K562 (cell line): ENCODE measurements around the gene UTP15. TPM values are rescaled to one million over a fixed set of nuclear protein-coding genes. Genes with fewer than 3 reads are reported as not detected.

Experiments used
- ATAC-seq: fragments of 200-7000 bp; cut with Tn5 transposase; 3 replicates; pipeline ENCODE4 v1.9.1; 2020; ENCODE audit warnings: moderate library complexity
- BruUV-seq: library from RNA; stranded (reverse); fragments of 400-500 nt; replicated peaks from 2 replicates; lab custom pipeline; 2021; lab: Mats Ljungman, UMichigan
- CTCF ChIA-PET: fragments of 300-600 bp; formaldehyde crosslinking; extraction: SDS; loops from one replicate; lab custom pipeline; 2021; ENCODE audit warnings: low intra/inter-chr PET ratio; lab: Yijun Ruan, JAX
- POLR2A ChIA-PET: fragments of 300-600, 350-650 bp; sonication (Branson Sonifier 250); formaldehyde crosslinking; extraction: SDS; loops from one replicate; lab custom pipeline; 2021; ENCODE audit warnings: antibody characterized with exemption, inconsistent platforms; lab: Yijun Ruan, JAX
- DNase-seq, 4 experiments: peaks; one replicate each; pipeline versions ENCODE4 v3.0.0 to v3.0.0-alpha.2; 2011 to 2018; ENCODE audit warnings: low spot score in 3 of 4, mixed read lengths in 3 of 4; ENCODE audit errors: extremely low read depth in 1 of 4
- FAIRE-seq: peaks from 2 replicates; lab custom pipeline; 2011; peaks lifted over from hg19 to GRCh38; lab: Jason Lieb, UNC
- H2AFZ ChIP-seq: 2 replicates; pipeline ENCODE4 v1.6.0; 2011; ENCODE audit warnings: low read depth, low read length, control low read depth, inconsistent platforms
- H3K27ac ChIP-seq: fragments of 200-600 bp; 3 replicates; pipeline ENCODE4 v1.8.0; 2011; ENCODE audit warnings: low read depth, mild to moderate bottlenecking, control low read depth, inconsistent platforms, low read length, moderate library complexity, mixed read lengths; ENCODE audit errors: extremely low read depth
- H3K27me3 ChIP-seq, 2 experiments: fragments of 300-600 bp in 1 of 2; 2 replicates in 1 of 2; 3 replicates in 1 of 2; pipeline versions ENCODE4 v1.6.0 to v1.8.0; 2011; ENCODE audit warnings: inconsistent platforms in 2 of 2, low read length in 2 of 2, mild to moderate bottlenecking in 1 of 2, mixed read lengths in 1 of 2, moderate library complexity in 1 of 2; ENCODE audit not compliant: control insufficient read depth in 2 of 2, insufficient read depth in 2 of 2
- H3K36me3 ChIP-seq: fragments of 300-600 bp; 3 replicates; pipeline ENCODE4 v1.8.0; 2011; ENCODE audit warnings: mild to moderate bottlenecking, low read length, inconsistent platforms; ENCODE audit not compliant: control insufficient read depth, insufficient read depth
- H3K4me1 ChIP-seq, 2 experiments: fragments of 200-600 bp in 1 of 2; replicated peaks in 1 of 2; 2 replicates in 1 of 2; 3 replicates in 1 of 2; pipeline versions ENCODE4 v1.5.1 to v1.8.0; 2011; ENCODE audit warnings: inconsistent platforms in 2 of 2, low read length in 2 of 2, mild to moderate bottlenecking in 1 of 2, mixed read lengths in 1 of 2, moderate library complexity in 1 of 2; ENCODE audit not compliant: control insufficient read depth in 2 of 2, insufficient read depth in 2 of 2
- H3K4me2 ChIP-seq: 2 replicates; pipeline ENCODE4 v1.6.1; 2011; ENCODE audit warnings: low read length, control low read depth, inconsistent platforms, mixed read lengths; ENCODE audit not compliant: insufficient read depth
- H3K4me3 ChIP-seq: fragments of 200-600 bp; sonication (generic), shearing (Covaris generic); 2 replicates; pipeline ENCODE4 v1.5.1; 2016; ENCODE audit warnings: control low read depth, inconsistent platforms
- H3K79me2 ChIP-seq: fragments of 200-600 bp; 3 replicates; pipeline ENCODE4 v1.8.0; 2011; ENCODE audit warnings: low read length, inconsistent platforms; ENCODE audit not compliant: control insufficient read depth, insufficient read depth
- H3K9ac ChIP-seq, 2 experiments: 2 replicates each; pipeline versions ENCODE4 v1.6.0 to v1.6.1; 2011; ENCODE audit warnings: low read depth in 2 of 2, low read length in 2 of 2, control low read depth in 1 of 2, inconsistent platforms in 1 of 2, mild to moderate bottlenecking in 1 of 2, mixed read lengths in 1 of 2; ENCODE audit not compliant: insufficient read depth in 1 of 2
- H3K9me1 ChIP-seq: one replicate; pipeline ENCODE4 v1.6.0; 2011; ENCODE audit warnings: inconsistent platforms, mild to moderate bottlenecking, low read length, moderate library complexity; ENCODE audit not compliant: control insufficient read depth, insufficient read depth
- H3K9me3 ChIP-seq: replicated peaks from 2 replicates; pipeline ENCODE4 v1.5.1; 2011; ENCODE audit warnings: low read depth, low read length, inconsistent platforms; ENCODE audit not compliant: control insufficient read depth, insufficient read depth
- H4K20me1 ChIP-seq: replicated peaks from 2 replicates; pipeline ENCODE4 v1.6.1; 2011; ENCODE audit warnings: low read length, inconsistent platforms, mixed read lengths; ENCODE audit not compliant: control insufficient read depth, insufficient read depth
- IRF9 ChIP-seq: fragments of 450-650 bp; IDR thresholded peaks from 2 replicates; pipeline ENCODE4 v1.6.1; 2016; ENCODE audit warnings: missing biosample characterization, missing genetic modification characterization
- STAG1 ChIP-seq: sonication (generic); formaldehyde crosslinking; IDR thresholded peaks from 2 replicates; pipeline ENCODE4 v1.5.0; 2020; ENCODE audit warnings: missing genetic modification reagents, borderline replicate concordance
- SUPT5H ChIP-seq: fragments of 450-650 bp; IDR thresholded peaks from 2 replicates; pipeline ENCODE4 v1.6.1; 2016
- TRIM25 ChIP-seq: fragments of 450-650 bp; IDR thresholded peaks from 2 replicates; pipeline ENCODE4 v1.7.0; 2016; ENCODE audit warnings: borderline replicate concordance
- ZNF318 ChIP-seq, 2 experiments: fragments of 450-650 bp; IDR thresholded peaks; 2 replicates each; pipeline ENCODE4 v1.6.1; 2016; ENCODE audit warnings: mild to moderate bottlenecking in 2 of 2, borderline replicate concordance in 1 of 2, low read depth in 1 of 2, moderate library complexity in 1 of 2
- ZNF449 ChIP-seq: fragments of 250-450 bp; sonication (Bioruptor Pico); IDR thresholded peaks from 2 replicates; pipeline ENCODE4 v1.8.0; 2022; ENCODE audit warnings: moderate library complexity, mild to moderate bottlenecking, inconsistent platforms
- WGBS: fragments of 100-300 bp; shearing (Covaris generic); methylation state at CpG from one replicate; pipeline ENCODE4 v1.1.6; 2016; ENCODE audit warnings: low coverage, mixed read lengths; ENCODE audit not compliant: insufficient coverage; ENCODE audit errors: missing lambda C conversion rate; 5-methylcytosine and 5-hydroxymethylcytosine counted together
- in situ Hi-C: fragments of 300-500 bp; cut with MboI; formaldehyde crosslinking; loops from 4 replicates; pipeline ENCODE4 v1.15.0; 2018; ENCODE audit warnings: inconsistent platforms, mixed read lengths
- intact Hi-C: fragments of 100-400 bp; cut with micrococcal nuclease; formaldehyde crosslinking; loops from 2 replicates; pipeline ENCODE4 v1.14.2; 2022
- polyA plus RNA-seq, 8 experiments: library from polyadenylated mRNA; depleted of rRNA in 4 of 8; stranded (reverse) in 5 of 8; unstranded in 3 of 8; fragments of >200 nt; fragmentation: Nextera tagmentation in 2 of 8; fragmentation: Illumina TruSeq in 1 of 8; extraction: Ambion mirVana in 2 of 8; extraction: Trizol in 1 of 8; gene quantifications; 2 replicates each; pipeline versions ENCODE4 v1.2.1 to v1.2.3, GENCODE V29; 2011 to 2014; ENCODE audit warnings: inconsistent platforms in 1 of 8, missing spikeins in 1 of 8
- total RNA-seq, 7 experiments: library from RNA; depleted of rRNA in 6 of 7; stranded (reverse); fragments of >200 nt in 6 of 7; fragmentation: Illumina TruSeq in 2 of 7; extraction: Trizol in 2 of 7; gene quantifications; 2 replicates each; pipeline versions ENCODE4 v1.2.1 to v1.2.3, GENCODE V29; 2011 to 2021; ENCODE audit warnings: low replicate concordance in 1 of 7

Gene UTP15
- total and polyA plus RNA-seq, 9 of the 15 experiments (the other 6 are each of a cell fraction or from before 2014, with no cell fraction given): 28.1 to 49.3 (median 37.0) TPM

GRCh38 chr5:73587923-73588322, 22.4 kb downstream of the UTP15 start:
- Histone ChIP-seq H3K27ac (no peak overlapping the region), H3K4me2 (no peak overlapping the region), H2AFZ (no peak overlapping the region), H3K9me3 (no peaks in the 10 kb centered on the region), H3K36me3 (peaks cover 10% of the 10 kb centered on the region; the same call in 2 of the 3 replicates), H3K9me1 (no peaks in the 10 kb centered on the region), H3K4me1 (no peaks in the 10 kb centered on the region), H4K20me1 (0 out of 2 replicates have a peak, but pooled peaks cover 8% of the 10 kb centered on the region), H3K79me2 (no peaks in the 10 kb centered on the region), H3K27me3 (no peaks in the 10 kb centered on the region; a peak in 1 of 5 replicates), H3K4me3 (no peak overlapping the region), H3K9ac (no peak overlapping the region)
- no peak for ATAC-seq
- CTCF ChIA-PET: interaction anchor here (1.2 kb wide), 1 partner anchor 205 kb away, joined by 5 read pairs; no protein-coding TSS in a partner anchor
- intact Hi-C loops (no loop called here), in situ Hi-C loops (loop anchor here (5.0 kb wide), 1 partner anchor 204 kb away; no protein-coding TSS in a partner anchor)
- 0% methylated on average over 1 of the region's 1 CpG for WGBS
- POLR2A ChIA-PET: interaction anchor here (0.6 kb wide), 1 partner anchor 436 kb away, joined by 3 read pairs; no protein-coding TSS in a partner anchor
- BruUV-seq: no TSS peak
- no peak for DNase-seq
- FAIRE-seq: no peak
- no peak for TF ChIP-seq ZNF449 (CRISPR knock-in tag)
- no peak for TF ChIP-seq TRIM25
- TF ChIP-seq STAG1 (CRISPR knock-in tag): no peak
- no peak for TF ChIP-seq ZNF318 (IDR thresholded peaks at IDR 0.05; ENCODE audit: borderline replicate concordance in 1 of 2, low read depth in 1 of 2)
- no peak for TF ChIP-seq SUPT5H
- no peak for TF ChIP-seq IRF9 (tag)
